ENCODE measurements around the gene FMO3.

Gene FMO3

GRCh38 chr1:171160639-171161354, 70.1 kb downstream of the FMO3 start:
- DNase-seq, result no peak

DNA sequence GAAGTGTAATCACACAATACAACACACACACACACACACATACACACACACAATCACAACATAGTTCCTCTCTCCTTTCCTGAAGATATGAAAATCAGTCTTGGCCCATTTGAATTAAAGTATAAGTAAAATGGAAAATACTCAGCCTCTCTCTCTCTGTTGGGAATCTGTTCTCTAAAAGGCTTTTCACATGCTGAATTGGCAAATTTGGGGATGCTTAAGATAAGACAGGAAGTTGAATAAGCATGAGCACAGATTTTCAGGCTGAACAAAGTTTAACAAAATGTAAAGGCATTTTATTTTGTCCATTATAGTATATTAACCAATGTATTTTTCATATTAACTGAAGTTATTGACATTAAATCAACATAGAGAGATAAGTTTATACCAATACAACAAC, 70.7 kb downstream of the FMO3 start:
- DNase-seq, result no peak

GRCh38 chr1:171166361-171166760, 75.7 kb downstream of the FMO3 start:
- no peak for DNase-seq
